ENCODE data around the gene FRMD4B. TPM values are rescaled to one million over a fixed set of nuclear protein-coding genes. Genes with fewer than 3 reads are reported as not detected.
"Not testable (repeated sequence)": the region's sequence is repeated elsewhere in the genome, so short reads cannot be mapped to it uniquely, and the experiment has no call there.

FRMD4B gene
- total RNA-seq, 1 experiment from 2014 or later = 17.4 TPM

DNA sequence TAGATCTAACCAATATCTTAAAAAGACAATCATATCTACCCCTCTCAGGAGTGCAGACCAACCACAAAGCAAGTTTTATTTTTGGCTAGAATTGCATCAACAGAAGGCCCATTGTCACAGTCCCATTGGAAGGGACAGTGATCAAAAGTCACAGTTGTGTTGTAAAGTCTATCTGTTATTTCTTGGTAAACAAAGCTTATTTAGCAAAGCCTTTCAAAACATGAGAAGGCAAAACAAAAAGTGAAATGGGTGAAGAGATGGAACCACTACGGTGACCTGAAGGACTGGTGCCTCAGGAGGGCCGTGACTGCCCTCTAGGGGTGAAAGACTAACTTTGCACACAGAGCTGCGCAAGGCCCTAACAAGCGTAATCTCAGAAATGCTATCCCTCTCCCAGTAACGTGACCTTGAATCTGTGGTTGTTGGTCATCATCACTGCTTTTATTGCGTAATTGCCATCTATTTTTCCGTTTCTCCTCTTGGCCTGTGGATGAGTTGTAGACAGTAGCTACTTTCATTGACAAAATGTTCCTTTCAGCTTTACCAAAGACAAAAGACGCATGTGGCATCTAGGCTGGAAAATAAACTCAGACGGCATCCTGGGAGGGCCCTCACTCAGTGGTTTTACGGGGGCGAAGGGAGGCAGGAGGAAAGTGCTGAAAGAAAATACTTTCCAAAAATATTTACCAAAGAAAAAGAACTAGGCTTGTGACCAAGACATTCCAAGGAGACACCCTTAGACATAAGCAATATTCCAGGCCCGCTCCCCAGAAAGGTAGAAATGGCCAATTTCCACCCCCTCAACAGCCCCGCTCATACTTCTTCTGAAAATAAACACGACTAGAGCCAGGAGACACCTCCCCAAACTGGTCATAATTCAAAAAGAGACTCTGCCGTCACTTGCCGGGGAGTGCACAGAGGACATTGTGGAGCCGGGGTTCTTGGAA, 79.4 kb downstream of the FRMD4B start:
- in situ Hi-C loops (cut with HindIII; ENCODE audit: low pct_unique_long_range_greater_than_20kb, low sequenced_read_pairs) = no loop called here
- peak; percentile 64 for DNase-seq (ENCODE audit: low read depth)

DNA sequence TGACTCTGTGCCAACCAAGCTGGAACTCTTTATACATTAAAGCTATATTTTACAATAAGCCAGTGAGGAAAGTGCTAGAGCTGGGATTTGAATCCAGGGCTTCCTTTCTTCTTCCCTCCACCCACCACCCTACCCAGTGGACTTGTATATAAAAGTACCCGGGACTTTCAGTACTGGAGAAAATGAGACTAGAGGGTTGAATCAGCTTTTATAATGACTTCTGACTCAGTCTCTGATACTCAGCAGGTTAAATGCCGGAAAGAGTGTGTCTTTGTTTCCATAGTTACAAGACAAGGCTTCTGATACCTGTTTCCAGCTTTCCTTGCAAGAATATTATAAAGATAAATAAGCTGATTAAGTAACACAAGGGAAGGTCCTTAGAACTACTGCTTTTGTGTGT, 80.9 kb downstream of the FRMD4B start:
- peak; percentile 45 for DNase-seq (ENCODE audit: low read depth)
- in situ Hi-C loops (cut with HindIII; ENCODE audit: low pct_unique_long_range_greater_than_20kb, low sequenced_read_pairs) = no loop called here

DNA sequence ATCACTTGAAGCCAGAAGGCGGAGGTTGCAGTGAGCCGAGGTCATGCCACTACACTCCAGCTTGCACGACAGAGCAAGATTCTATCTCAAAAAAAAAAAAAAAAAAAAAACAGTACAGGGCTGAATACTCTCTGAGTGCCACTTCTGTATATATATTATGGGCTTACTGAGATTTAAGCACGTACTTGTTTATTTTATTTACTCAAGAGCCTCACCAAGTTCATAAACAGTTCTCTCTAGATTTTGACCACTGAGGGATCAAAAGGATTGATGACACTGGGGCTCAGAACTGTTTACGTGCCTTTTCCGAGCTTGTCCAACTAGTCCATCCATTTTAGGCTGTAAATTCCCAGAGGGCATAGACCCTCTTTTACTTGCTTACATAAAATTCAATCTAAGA, 81.5 kb downstream of the FRMD4B start:
- in situ Hi-C loops (cut with HindIII; ENCODE audit: low pct_unique_long_range_greater_than_20kb, low sequenced_read_pairs) = no loop called here

DNA sequence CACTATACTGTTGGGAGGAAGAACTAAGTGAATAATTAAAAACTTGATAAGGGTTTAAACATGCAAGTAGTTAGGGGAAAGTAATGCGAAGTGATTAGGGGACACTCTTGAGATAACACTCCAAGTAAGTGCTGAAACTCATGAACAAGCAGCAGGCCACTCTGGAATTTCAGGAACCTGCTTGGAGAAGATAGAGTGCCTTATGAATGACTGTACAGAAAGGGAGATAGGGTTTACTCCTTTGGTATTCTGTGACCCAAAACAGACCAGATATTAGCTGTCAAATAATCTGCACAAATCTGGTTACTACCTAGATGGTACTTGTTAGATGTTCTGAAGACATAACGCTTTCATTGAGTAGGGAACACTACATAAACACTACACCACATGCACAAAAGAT, 85.6 kb downstream of the FRMD4B start:
- in situ Hi-C loops (cut with HindIII; ENCODE audit: low pct_unique_long_range_greater_than_20kb, low sequenced_read_pairs) = no loop called here

More for the DNA sequence above, 81.5 kb downstream of the FRMD4B start:
- no peak for DNase-seq (ENCODE audit: low read depth)

DNA sequence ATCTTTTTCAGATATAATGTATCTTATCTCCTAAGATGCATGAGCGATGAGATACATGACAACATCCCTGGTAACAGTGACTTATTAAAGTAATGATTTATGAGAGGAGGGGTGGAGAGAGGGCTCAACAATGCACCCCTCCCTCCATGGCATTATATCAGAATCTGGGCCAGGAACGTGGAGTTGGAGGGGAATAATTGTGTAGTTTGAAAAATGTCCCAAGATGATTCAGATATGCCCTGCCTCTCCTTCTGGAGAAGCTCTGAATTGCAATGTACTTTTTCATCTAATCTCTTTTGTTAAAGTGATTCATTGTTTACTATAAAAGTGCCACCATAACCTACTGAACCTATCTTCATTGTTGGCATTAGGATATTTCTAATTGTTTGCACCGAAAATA, 86.5 kb downstream of the FRMD4B start:
- peak; percentile 25 for DNase-seq (ENCODE audit: low read depth)
- in situ Hi-C loops (cut with HindIII; ENCODE audit: low pct_unique_long_range_greater_than_20kb, low sequenced_read_pairs) = no loop called here

More for the DNA sequence above, 85.6 kb downstream of the FRMD4B start:
- DNase-seq (ENCODE audit: low read depth) = no peak

DNA sequence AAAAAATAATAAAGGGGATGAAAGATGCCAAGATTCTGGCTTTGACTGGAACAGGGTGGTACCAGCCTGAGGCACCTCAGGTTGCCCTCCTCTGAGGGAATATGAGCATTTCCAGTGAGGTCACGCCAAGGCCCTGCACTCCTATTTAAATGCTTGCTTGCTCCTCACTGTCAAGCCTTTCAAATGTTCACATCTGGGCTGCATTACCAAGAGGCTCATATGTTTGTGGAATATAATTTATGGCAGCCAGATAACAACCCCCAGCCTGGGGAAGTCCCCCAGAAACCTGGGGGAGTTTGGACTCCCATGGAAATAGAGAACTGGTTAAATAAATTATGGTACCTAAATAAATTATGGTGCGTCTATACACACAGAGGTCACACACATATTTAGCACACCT, 88.4 kb downstream of the FRMD4B start:
- no peak for DNase-seq (ENCODE audit: low read depth)
- in situ Hi-C loops (cut with HindIII; ENCODE audit: low pct_unique_long_range_greater_than_20kb, low sequenced_read_pairs) = no loop called here

DNA sequence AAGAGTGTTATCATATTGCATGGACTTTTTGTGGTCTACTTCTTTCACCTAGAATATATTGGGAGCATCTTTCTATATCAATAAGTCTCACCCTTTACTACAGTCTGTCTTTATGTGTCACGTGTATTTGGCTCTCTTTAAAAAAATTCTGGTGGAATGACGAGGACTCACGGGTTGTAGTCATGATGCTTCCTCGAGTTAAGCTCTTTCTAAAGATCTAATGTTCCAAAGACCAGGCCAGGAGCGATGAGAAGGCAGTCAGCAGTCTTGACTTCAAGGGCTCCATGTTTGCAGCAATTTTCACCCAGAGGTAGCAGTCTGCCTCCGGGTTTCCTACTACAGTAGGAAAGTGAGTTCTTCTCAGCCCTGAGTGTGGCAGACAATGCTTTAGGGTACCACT, 88.9 kb downstream of the FRMD4B start:
- in situ Hi-C loops (cut with HindIII; ENCODE audit: low pct_unique_long_range_greater_than_20kb, low sequenced_read_pairs) = no loop called here
- no peak for DNase-seq (ENCODE audit: low read depth)

DNA sequence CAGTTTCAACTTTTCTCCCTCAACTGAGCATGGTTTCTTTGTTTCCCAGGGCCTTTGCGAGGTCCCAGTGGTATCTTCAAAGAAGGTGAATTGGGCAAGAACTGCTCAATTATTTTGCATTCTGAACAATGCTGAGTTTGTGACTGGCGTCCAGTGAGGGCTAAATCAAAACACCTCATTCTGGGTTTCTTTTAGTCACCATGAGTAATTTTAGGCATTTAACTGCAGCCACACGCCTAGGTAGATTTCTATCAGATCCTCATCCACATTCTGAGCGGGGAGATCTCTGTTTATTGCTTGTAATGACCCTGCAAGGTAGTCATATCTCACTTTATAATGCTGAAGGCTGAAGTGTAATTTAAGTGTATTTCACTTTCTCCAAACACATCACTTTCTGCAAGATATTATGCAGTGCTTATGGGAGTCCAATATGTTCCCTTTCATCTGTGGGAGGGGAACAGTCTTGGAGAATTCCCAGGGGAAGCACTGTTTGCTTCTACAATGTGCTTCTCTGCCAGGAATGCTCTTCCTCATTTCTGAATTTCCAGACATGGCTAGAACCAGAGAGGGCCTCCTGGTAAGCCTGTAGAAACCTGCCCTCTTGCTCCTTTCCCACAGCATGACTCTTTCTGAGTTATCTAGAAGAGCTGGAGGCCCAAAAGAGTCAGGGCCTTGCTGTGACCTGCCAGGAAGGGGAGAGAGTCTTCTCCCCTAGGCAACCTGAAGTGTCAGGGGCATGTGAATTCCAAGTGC, 91.7 kb downstream of the FRMD4B start:
- no peak for DNase-seq (ENCODE audit: low read depth)
- in situ Hi-C loops (cut with HindIII; ENCODE audit: low pct_unique_long_range_greater_than_20kb, low sequenced_read_pairs) = no loop called here

DNA sequence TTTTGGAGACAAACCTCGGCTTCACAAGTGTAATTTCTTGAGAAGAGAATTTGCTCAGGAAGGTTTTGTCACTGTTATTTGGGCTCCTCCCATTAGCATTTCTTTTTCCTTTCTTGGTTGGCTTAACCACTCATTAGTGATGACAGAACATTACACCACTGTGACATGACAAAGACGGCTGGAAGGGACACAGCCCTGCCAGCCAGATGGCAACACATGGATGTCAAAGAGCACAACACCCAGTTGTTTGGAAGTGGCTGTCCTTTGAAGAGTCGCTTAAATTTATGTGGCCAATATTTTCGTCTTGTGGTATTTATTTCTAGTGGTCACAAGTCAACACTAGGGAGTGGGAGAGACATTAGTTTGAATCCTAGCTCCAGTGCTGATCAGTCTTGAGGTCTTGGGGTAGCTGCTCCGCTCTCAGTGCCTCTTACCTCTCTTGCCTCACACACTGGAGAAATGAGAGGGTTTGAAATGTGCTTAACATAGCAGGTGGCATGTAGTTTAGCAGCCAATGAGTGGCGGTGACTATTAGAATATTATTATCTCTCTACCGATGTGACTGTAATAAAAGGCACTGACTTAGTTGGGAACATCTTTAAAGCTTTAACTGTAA, 92.8 kb downstream of the FRMD4B start:
- no peak for DNase-seq (ENCODE audit: low read depth)
- in situ Hi-C loops (cut with HindIII; ENCODE audit: low pct_unique_long_range_greater_than_20kb, low sequenced_read_pairs) = no loop called here

DNA sequence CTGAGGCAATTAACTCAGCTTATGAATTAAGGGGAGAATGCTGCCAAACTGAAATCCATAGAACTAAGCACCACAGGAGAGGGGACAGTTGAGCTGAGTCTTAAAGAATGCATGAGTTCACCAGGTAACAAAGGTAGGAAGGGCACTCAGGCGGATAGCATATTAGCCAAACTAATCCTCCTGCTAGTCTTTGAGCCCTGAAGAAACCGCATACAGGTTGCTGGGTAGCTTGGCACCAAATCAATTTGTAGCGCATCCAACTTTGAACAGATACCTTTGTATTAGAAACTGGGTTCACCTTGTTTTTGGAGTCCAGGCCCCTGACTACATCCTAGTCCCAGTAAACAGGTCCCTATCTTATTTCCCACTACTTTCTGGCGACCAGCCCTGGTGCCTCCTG, 93.7 kb downstream of the FRMD4B start:
- in situ Hi-C loops (cut with HindIII; ENCODE audit: low pct_unique_long_range_greater_than_20kb, low sequenced_read_pairs) = no loop called here
- no peak for DNase-seq (ENCODE audit: low read depth)

DNA sequence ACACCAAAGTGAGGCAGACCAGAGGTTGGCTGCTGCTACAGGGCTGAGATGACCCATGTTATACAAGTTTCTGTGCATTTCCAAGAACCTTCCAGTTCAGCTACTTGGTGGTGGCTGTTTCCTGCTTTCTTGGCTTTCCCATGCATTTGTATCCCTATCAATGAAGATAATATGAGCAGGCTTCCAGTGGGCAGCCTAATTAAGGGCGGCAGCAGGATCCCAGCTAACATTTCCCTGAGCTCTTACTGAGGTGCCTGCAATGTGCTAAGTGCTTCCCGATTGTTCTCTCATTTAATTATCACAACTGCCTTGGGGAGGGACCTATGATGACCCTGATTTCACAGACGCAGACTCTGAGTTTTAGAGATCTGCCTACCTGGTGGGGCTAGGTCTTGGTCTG, 95.5 kb downstream of the FRMD4B start:
- no peak for DNase-seq (ENCODE audit: low read depth)

DNA sequence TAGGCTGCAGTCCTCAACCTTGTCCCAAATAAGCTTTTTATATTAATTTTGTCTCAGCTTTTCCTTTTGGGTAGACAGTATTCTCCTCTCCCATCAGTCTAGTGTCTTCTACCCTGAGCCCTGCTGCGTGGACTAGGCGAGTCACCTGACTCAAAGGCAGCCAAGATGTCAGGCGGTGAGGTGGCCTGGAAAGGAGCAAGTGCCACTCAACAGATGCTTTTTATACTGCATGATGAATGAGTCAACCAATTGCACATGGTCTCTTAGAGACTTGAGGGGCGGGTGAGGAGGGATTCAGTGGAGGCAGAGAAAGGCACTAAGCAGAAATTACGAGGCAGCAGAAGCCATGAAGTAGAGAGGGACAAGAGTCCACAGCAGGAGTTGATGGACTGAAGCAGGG, 95.9 kb downstream of the FRMD4B start:
- in situ Hi-C loops (cut with HindIII; ENCODE audit: low pct_unique_long_range_greater_than_20kb, low sequenced_read_pairs) = no loop called here

More for the DNA sequence above, 95.5 kb downstream of the FRMD4B start:
- in situ Hi-C loops (cut with HindIII; ENCODE audit: low pct_unique_long_range_greater_than_20kb, low sequenced_read_pairs) = no loop called here

DNA sequence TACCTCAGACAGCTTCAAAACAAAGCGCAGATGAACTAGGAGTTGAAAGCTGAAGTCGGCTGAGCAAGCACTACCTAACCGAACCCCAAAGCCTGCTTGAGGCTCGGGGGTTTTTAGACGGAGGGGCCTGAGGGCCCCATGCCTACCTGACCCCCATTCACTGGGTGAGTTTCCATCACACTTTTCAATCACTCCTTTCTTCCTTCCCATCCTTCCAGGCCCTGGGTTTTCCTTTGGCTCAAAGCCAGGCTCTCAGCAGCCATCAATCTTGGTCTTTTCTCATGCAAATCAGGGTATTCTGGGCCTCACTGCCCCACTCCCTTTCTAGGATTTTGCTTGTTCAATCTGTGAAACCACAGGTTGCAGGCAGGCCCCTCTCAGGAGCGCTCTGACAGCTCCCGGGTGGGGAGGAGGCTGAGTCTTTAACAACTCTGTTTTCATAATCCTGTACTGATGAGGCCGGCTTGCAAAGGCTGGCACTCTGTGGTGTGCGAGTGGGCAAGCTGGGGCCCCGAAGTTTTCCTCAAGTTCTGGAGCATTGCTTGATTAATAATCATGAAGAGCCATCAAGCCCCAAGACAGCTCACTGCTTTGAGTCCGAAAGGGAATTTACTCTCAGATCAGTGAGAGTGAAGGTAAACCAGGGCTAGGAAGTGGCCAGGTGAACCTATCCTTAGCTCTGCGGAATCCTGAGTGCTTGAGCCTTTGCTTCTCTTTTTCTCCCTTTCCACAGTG, 97.6 kb downstream of the FRMD4B start:
- DNase-seq (ENCODE audit: low read depth) = no peak

More for the DNA sequence above, 95.9 kb downstream of the FRMD4B start:
- no peak for DNase-seq (ENCODE audit: low read depth)

DNA sequence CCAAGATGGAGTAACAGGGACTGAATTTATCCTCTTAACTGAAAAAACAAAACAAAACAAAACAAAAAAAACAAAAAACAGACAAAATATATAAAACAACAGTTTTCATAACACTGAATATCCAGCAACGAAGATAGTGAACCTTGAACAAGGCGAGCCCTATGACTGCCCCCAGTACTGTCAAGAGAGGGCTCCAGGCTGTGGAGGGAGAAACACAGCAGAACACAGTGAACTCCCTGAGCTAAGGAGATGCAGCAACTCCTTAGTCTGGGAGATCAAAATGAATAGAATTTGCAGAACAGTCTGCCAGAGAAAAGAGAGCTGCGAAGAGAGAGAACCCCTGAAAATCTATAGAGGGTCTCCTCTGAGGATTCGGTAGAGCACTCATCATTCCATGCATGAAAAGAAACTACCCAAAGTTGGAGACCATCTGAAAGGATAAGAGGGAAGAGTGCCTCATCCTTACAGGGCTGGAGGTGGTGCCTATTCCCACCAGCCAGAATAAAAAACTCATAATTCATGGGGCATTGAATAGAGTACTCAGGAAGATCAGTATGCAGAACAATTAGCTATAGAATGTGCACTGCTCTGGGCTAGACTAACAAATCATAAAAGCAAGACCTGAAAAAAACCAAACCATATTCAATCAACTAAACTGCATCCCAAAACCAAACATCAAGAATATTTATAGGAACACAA, 101.8 kb downstream of the FRMD4B start:
- in situ Hi-C loops (cut with HindIII; ENCODE audit: low pct_unique_long_range_greater_than_20kb, low sequenced_read_pairs) = no loop called here
- DNase-seq (ENCODE audit: low read depth) = no peak

More for the DNA sequence above, 97.6 kb downstream of the FRMD4B start:
- in situ Hi-C loops (cut with HindIII; ENCODE audit: low pct_unique_long_range_greater_than_20kb, low sequenced_read_pairs) = no loop called here

DNA sequence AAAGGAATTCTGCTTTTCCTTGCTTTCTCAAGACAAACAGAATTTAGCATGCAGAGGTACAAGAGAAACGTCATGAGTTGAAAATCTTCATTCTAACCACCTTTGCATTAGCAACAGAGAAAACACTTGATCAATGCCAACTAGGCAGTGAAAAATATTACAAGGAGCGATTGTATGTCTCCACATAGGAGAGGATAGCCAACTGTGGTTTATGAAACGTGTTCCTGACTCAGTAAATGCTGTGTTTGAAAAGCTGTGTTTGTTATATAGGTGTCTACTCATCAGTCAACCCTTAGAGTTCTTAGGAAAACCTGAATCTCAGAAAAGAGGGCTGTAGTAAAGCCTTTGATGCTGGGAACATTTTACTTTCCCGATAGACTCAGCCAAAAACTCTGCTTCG, 102.4 kb downstream of the FRMD4B start:
- in situ Hi-C loops (cut with HindIII; ENCODE audit: low pct_unique_long_range_greater_than_20kb, low sequenced_read_pairs) = no loop called here
- no peak for DNase-seq (ENCODE audit: low read depth)

DNA sequence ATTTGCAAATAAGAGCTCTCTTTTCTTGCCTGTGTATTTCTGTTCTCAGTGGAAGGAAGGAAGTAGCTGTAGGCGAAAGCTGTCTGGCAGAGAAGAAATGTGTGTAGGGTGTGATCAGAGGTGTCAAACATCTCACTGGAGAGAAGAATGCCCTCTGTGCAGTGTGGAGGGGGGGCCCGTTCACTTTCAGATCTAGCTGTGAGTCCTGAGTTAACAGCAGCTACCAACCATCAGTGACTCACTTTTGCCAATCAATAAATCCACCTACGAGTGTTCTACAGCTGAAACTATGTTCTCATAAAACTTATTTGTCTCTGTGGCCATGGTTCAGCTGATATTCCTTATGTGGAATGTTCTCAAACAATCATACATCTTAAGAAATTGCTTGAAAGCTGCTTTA, 103.7 kb downstream of the FRMD4B start:
- in situ Hi-C loops (cut with HindIII; ENCODE audit: low pct_unique_long_range_greater_than_20kb, low sequenced_read_pairs) = no loop called here
- DNase-seq (ENCODE audit: low read depth) = no peak

DNA sequence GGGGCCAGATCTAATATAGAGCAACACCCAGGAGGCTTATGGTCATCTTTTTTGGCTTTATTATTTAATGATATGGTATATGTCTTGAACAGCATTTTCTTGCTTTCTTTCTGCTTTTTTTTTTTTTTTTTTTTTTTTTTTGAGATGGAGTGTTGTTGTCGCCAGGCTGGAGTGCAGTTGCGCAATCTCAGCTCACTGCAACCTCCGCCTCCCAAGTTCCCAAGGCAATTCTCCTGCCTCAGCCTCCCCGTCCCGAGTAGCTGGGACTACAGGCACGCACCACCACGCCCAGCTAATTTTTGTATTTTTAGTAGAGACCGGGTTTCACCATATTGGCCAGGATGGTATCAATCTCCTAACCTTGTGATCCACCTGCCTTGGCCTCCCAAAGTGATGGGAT, 108.5 kb downstream of the FRMD4B start:
- in situ Hi-C loops (cut with HindIII; ENCODE audit: low pct_unique_long_range_greater_than_20kb, low sequenced_read_pairs) = not testable (repeated sequence)

DNA sequence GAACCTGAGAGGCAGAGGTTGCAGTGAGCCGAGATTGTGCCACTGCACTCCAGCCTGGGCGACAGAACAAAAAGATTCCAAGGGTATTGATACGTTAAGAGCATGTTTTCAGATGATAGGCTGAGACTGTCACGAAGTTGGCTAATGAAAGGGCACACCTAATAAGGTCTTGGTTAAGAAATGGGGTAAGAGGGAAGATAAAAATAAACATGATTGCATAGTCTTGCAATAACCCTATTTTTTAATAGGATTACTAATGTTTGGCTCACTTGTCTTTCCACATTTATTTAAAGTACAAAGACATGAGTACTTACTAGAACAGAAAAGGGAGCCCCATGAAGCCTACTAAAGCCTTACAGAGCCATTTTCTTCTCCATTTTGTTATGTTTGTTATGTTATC, 109.0 kb downstream of the FRMD4B start:
- in situ Hi-C loops (cut with HindIII; ENCODE audit: low pct_unique_long_range_greater_than_20kb, low sequenced_read_pairs) = no loop called here
- no peak for DNase-seq (ENCODE audit: low read depth)

More for the DNA sequence above, 108.5 kb downstream of the FRMD4B start:
- DNase-seq (ENCODE audit: low read depth) = not testable (repeated sequence)
